GM12891 (cell line): Measurements from ENCODE around the gene ABTB2.

Experiments
- POLR2A ChIP-seq: IDR thresholded peaks from 2 replicates; pipeline ENCODE4 v1.6.1; 2011; ENCODE audit warnings: low read depth, low read length, control low read depth
- POLR2AphosphoS5 ChIP-seq: IDR thresholded peaks from 2 replicates; pipeline ENCODE4 v1.6.1; 2011; ENCODE audit warnings: low read depth, low read length, control low read depth
- POU2F2 ChIP-seq: IDR thresholded peaks from 2 replicates; pipeline ENCODE4 v1.6.1; 2011; ENCODE audit warnings: low read depth, mild to moderate bottlenecking, control low read depth, low read length, moderate library complexity
- TAF1 ChIP-seq: IDR thresholded peaks from 2 replicates; pipeline ENCODE4 v1.6.1; 2011; ENCODE audit warnings: low read depth, low read length, control low read depth

DNA sequence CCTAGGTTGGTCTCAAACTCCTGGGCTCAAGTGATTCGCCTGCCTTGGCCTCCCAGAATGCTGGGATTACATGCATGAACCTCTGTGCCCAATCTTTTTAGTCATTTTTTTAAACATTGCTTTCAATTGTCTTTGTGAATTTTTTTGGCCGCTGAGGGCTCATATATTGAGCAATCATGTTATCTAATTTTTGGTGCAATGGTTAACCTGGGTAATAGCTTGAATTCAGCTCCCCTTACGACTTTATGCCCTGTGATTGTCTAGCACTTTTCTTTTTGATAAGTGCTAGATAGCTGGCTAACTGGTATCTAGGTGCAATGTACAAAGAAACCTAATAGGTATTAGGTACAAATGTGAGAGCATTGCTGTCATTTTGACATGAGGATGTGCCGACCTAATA lies 45.6 kb upstream of the ABTB2 start:
- no peak for TF ChIP-seq POU2F2
- no peak for TF ChIP-seq POLR2A
- TF ChIP-seq POLR2AphosphoS5, result no peak
- TF ChIP-seq TAF1, result no peak
